ENCODE results near the gene RHEBL1. TPM values are rescaled to one million over a fixed set of nuclear protein-coding genes. Genes with fewer than 3 reads are reported as not detected.
"Not testable (repeated sequence)": the region's sequence is repeated elsewhere in the genome, so short reads cannot be mapped to it uniquely, and the experiment has no call there.

RHEBL1 gene
- polyA plus RNA-seq, 1 donor (not counting 4 experiments of a cell fraction or from before 2014, with no cell fraction given), result 0.51 TPM

DNA sequence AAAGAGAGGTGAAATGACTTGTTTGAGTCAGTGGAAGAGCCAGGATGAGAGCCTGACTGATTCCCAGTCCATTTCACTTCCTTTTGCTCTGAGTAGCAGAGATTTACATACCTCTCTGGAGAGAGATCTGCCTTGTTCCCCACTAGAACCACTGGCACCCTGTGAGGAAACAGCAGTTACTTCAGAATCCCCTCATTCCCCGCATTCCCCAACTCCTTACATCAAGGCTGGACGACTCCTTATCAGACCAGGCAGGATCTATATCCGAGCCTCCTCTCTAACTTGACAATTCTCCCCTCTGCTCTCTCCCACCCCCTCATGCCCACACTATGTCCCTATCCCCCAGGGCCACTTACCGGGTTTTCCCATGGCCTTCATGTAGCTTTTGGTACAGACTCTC lies 3.7 kb downstream of the RHEBL1 start:
- TF ChIP-seq, protein P1, sequence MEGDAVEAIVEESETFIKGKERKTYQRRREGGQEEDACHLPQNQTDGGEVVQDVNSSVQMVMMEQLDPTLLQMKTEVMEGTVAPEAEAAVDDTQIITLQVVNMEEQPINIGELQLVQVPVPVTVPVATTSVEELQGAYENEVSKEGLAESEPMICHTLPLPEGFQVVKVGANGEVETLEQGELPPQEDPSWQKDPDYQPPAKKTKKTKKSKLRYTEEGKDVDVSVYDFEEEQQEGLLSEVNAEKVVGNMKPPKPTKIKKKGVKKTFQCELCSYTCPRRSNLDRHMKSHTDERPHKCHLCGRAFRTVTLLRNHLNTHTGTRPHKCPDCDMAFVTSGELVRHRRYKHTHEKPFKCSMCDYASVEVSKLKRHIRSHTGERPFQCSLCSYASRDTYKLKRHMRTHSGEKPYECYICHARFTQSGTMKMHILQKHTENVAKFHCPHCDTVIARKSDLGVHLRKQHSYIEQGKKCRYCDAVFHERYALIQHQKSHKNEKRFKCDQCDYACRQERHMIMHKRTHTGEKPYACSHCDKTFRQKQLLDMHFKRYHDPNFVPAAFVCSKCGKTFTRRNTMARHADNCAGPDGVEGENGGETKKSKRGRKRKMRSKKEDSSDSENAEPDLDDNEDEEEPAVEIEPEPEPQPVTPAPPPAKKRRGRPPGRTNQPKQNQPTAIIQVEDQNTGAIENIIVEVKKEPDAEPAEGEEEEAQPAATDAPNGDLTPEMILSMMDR (optimal IDR thresholded peaks at IDR 0.05 in 1 of 3, IDR thresholded peaks at IDR 0.05 in 1 of 3, conservative IDR thresholded peaks at IDR 0.05 in 1 of 3; ENCODE audit: extremely low read depth in 1 of 3, insufficient read depth in 2 of 3, low read length in 3 of 3), result no peak
- no peak for TF ChIP-seq EZH2 (IDR thresholded peaks at IDR 0.05; ENCODE audit: low read length)
- no peak for FAIRE-seq
- Histone ChIP-seq H3K9me3 (ENCODE audit: control insufficient read depth, low read depth, low read length) (no peaks in the 10 kb centered on the region), H3K27ac (ENCODE audit: control insufficient read depth, insufficient read depth, low read length) (no peak overlapping the region), H3K79me2 (ENCODE audit: control insufficient read depth, insufficient read depth, low read length) (peaks cover 2% of the 10 kb centered on the region), H3K9me1 (ENCODE audit: control insufficient read depth, extremely low read depth, insufficient read depth, low read length) (no peaks in the 10 kb centered on the region), H3K9ac (ENCODE audit: control insufficient read depth, extremely low read depth, insufficient read depth, low read length) (no peak overlapping the region), H3K4me1 (ENCODE audit: control insufficient read depth, extremely low read depth, insufficient read depth, low read length) (peaks cover 8% of the 10 kb centered on the region), H3K27me3 (ENCODE audit: control insufficient read depth, extremely low read depth, insufficient read depth, low read length) (no peaks in the 10 kb centered on the region), H3K4me3 (ENCODE audit: control insufficient read depth in 2 of 3, extremely low read depth in 1 of 3, insufficient read depth in 2 of 3, low read depth in 1 of 3, low read length in 3 of 3) (no peak overlapping the region), H4K20me1 (ENCODE audit: control insufficient read depth, extremely low read depth, insufficient read depth, low read length) (no peaks in the 10 kb centered on the region), H3K4me2 (ENCODE audit: control insufficient read depth, extremely low read depth, insufficient read depth, low read depth, low read length) (no peak overlapping the region), H3K36me3 (ENCODE audit: control insufficient read depth in 2 of 2, extremely low read depth in 1 of 2, insufficient read depth in 2 of 2, low read length in 2 of 2) (no peaks in the 10 kb centered on the region), H2AFZ (ENCODE audit: control insufficient read depth, low read length) (no peak overlapping the region)
- DNase-seq (ENCODE audit: low read depth, low spot score), result no peak
- dilution Hi-C loops (cut with MboI; ENCODE audit: extremely low pct_ligation_motif_present, low sequenced_read_pairs), result no loop called here

DNA sequence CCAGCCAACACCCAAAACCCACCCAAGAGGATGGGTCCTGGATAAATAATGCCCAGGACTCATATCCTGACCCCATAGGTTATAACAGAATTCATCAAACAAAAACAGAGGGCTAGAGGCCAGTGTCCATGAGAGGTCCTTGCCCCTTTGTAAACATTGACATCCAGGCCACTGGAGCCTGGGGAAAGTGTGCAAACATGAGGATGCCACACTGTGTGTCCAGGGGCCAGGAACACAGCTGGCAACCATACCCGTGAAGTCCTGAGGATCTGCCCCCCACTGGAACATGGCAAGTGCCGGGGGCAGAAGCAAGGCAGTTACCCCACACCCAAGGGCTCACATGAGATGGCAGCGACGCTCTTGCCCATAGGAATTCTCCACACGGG lies 5.0 kb downstream of the RHEBL1 start:
- dilution Hi-C loops (cut with MboI; ENCODE audit: extremely low pct_ligation_motif_present, low sequenced_read_pairs), result no loop called here
- FAIRE-seq, result no peak
- TF ChIP-seq EZH2 (IDR thresholded peaks at IDR 0.05; ENCODE audit: low read length), result no peak

DNA sequence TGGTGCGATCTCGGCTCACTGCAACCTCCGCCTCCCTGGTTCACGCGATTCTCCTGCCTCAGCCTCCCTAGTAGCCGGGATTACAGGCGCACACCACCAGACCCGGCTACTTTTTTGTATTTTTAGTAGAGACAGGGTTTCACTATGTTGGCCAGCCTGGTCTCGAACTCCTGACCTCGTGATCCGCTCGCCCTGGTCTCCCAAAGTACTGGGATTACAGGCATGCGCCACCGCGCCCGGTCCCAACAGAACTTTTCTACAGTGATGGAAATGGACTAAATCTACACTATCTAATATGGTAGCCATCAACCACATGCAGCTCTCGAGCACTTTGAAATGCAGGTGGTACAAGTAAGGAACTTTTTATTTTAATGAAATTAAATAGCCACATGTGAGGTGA lies 7.9 kb downstream of the RHEBL1 start:
- FAIRE-seq; dilution Hi-C loops (cut with MboI; ENCODE audit: extremely low pct_ligation_motif_present, low sequenced_read_pairs); H3K9ac ChIP-seq (ENCODE audit: control insufficient read depth, extremely low read depth, insufficient read depth, low read length); H3K4me3 ChIP-seq (ENCODE audit: control insufficient read depth in 2 of 3, extremely low read depth in 1 of 3, insufficient read depth in 2 of 3, low read depth in 1 of 3, low read length in 3 of 3); H3K9me1 ChIP-seq (ENCODE audit: control insufficient read depth, extremely low read depth, insufficient read depth, low read length); H3K4me2 ChIP-seq (ENCODE audit: control insufficient read depth, extremely low read depth, insufficient read depth, low read depth, low read length); H3K36me3 ChIP-seq (ENCODE audit: control insufficient read depth in 2 of 2, extremely low read depth in 1 of 2, insufficient read depth in 2 of 2, low read length in 2 of 2); H3K9me3 ChIP-seq (ENCODE audit: control insufficient read depth, low read depth, low read length); H3K27ac ChIP-seq (ENCODE audit: control insufficient read depth, insufficient read depth, low read length); H4K20me1 ChIP-seq (ENCODE audit: control insufficient read depth, extremely low read depth, insufficient read depth, low read length); H3K27me3 ChIP-seq (ENCODE audit: control insufficient read depth, extremely low read depth, insufficient read depth, low read length); DNase-seq (ENCODE audit: low read depth, low spot score); H2AFZ ChIP-seq (ENCODE audit: control insufficient read depth, low read length): not testable (repeated sequence)
- Histone ChIP-seq H3K4me1 (ENCODE audit: control insufficient read depth, extremely low read depth, insufficient read depth, low read length) (peaks cover 17% of the 10 kb centered on the region), H3K79me2 (ENCODE audit: control insufficient read depth, insufficient read depth, low read length) (peaks cover 42% of the 10 kb centered on the region)

More for the DNA sequence above, 5.0 kb downstream of the RHEBL1 start:
- Histone ChIP-seq H3K27ac (ENCODE audit: control insufficient read depth, insufficient read depth, low read length) (no peak overlapping the region), H3K36me3 (ENCODE audit: control insufficient read depth in 2 of 2, extremely low read depth in 1 of 2, insufficient read depth in 2 of 2, low read length in 2 of 2) (no peaks in the 10 kb centered on the region), H2AFZ (ENCODE audit: control insufficient read depth, low read length) (no peak overlapping the region), H3K4me3 (ENCODE audit: control insufficient read depth in 2 of 3, extremely low read depth in 1 of 3, insufficient read depth in 2 of 3, low read depth in 1 of 3, low read length in 3 of 3) (no peak overlapping the region), H3K9me1 (ENCODE audit: control insufficient read depth, extremely low read depth, insufficient read depth, low read length) (no peaks in the 10 kb centered on the region), H4K20me1 (ENCODE audit: control insufficient read depth, extremely low read depth, insufficient read depth, low read length) (no peaks in the 10 kb centered on the region), H3K79me2 (ENCODE audit: control insufficient read depth, insufficient read depth, low read length) (peaks cover 13% of the 10 kb centered on the region), H3K27me3 (ENCODE audit: control insufficient read depth, extremely low read depth, insufficient read depth, low read length) (no peaks in the 10 kb centered on the region), H3K9me3 (ENCODE audit: control insufficient read depth, low read depth, low read length) (no peaks in the 10 kb centered on the region), H3K4me2 (ENCODE audit: control insufficient read depth, extremely low read depth, insufficient read depth, low read depth, low read length) (no peak overlapping the region), H3K4me1 (ENCODE audit: control insufficient read depth, extremely low read depth, insufficient read depth, low read length) (peaks cover 4% of the 10 kb centered on the region), H3K9ac (ENCODE audit: control insufficient read depth, extremely low read depth, insufficient read depth, low read length) (no peak overlapping the region)
- DNase-seq (ENCODE audit: low read depth, low spot score), result no peak

All from keratinocyte (primary cell).